HEK293T (cell line): ENCODE data around the gene TBC1D3B.

Experiments
- BHLHE40 ChIP-seq: fragments of 450-650 bp; IDR thresholded peaks from 2 replicates; pipeline ENCODE4 v1.6.1; 2016; ENCODE audit warnings: mild to moderate bottlenecking, moderate library complexity, borderline replicate concordance
- CTBP1 ChIP-seq: fragments of 450-650 bp; IDR thresholded peaks from 2 replicates; pipeline ENCODE4 v1.6.1; 2016; ENCODE audit warnings: borderline replicate concordance
- TARDBP ChIP-seq: fragments of 450-650 bp; IDR thresholded peaks from 2 replicates; pipeline ENCODE4 v1.6.1; 2016

GRCh38 chr17:36142806-36143205, 33.6 kb downstream of the TBC1D3B start:
- TF ChIP-seq CTBP1 (no peak), TARDBP (no peak), BHLHE40 (no peak)
